C4-2B (cell line): ENCODE results near the gene ATG7.

Experiments
- H3K27ac ChIP-seq: fragments of 450-650 bp; 2 replicates; pipeline ENCODE4 v1.5.1; 2017
- ZFX ChIP-seq: fragments of 450-650 bp; IDR thresholded peaks from 2 replicates; pipeline ENCODE4 v1.6.1; 2017
- TF ChIP-seq, protein P1 (sequence below): fragments of 450-650 bp; conservative IDR thresholded peaks from 2 replicates; pipeline ENCODE4 v1.5.1; 2017; ENCODE audit warnings: mild to moderate bottlenecking

Gene ATG7

DNA sequence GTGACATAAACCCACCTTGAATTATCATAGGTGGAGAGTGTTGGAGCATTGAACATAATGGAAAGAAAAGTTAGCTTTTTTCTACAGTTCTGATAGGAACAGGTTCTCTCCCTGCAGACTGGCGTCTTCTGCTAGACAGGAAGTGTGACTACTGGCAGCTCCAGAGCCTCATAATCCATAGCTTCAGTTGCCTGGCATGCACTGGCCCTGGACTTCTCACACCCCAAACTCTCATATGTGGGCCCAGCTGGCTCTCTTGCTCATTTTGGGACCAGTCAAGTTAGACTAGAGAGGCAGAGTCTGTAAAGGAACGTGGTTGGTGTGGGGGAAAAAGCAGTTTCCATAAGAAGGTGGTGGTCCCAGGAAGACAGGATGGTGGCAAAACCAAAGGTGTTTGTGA lies 191.4 kb downstream of the ATG7 start:
- no peak overlapping the region for H3K27ac ChIP-seq
- no peak for TF ChIP-seq ZFX
- TF ChIP-seq, protein P1, sequence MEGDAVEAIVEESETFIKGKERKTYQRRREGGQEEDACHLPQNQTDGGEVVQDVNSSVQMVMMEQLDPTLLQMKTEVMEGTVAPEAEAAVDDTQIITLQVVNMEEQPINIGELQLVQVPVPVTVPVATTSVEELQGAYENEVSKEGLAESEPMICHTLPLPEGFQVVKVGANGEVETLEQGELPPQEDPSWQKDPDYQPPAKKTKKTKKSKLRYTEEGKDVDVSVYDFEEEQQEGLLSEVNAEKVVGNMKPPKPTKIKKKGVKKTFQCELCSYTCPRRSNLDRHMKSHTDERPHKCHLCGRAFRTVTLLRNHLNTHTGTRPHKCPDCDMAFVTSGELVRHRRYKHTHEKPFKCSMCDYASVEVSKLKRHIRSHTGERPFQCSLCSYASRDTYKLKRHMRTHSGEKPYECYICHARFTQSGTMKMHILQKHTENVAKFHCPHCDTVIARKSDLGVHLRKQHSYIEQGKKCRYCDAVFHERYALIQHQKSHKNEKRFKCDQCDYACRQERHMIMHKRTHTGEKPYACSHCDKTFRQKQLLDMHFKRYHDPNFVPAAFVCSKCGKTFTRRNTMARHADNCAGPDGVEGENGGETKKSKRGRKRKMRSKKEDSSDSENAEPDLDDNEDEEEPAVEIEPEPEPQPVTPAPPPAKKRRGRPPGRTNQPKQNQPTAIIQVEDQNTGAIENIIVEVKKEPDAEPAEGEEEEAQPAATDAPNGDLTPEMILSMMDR, result no peak

DNA sequence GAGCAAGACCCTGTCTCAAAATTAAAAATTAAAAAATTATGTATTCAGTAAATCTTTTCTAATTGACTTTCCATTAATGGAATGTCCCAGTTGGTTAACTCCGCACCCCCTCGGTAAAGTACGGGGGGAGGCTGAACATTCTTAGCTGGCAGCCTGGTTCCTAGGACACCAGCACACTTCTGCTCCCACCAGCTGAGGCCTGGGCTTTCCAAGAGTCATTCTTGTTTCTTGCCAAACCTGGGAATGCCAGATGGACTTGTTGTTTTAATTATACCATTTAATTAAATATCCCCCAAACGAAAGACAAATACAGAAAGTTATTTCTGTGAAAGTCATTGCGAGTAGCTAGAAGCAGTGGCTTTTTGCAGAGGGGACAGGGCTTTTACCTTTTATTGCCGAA lies 192.2 kb downstream of the ATG7 start:
- no peak for TF ChIP-seq ZFX
- TF ChIP-seq, protein P1, result no peak
- H3K27ac ChIP-seq, result no peak overlapping the region

DNA sequence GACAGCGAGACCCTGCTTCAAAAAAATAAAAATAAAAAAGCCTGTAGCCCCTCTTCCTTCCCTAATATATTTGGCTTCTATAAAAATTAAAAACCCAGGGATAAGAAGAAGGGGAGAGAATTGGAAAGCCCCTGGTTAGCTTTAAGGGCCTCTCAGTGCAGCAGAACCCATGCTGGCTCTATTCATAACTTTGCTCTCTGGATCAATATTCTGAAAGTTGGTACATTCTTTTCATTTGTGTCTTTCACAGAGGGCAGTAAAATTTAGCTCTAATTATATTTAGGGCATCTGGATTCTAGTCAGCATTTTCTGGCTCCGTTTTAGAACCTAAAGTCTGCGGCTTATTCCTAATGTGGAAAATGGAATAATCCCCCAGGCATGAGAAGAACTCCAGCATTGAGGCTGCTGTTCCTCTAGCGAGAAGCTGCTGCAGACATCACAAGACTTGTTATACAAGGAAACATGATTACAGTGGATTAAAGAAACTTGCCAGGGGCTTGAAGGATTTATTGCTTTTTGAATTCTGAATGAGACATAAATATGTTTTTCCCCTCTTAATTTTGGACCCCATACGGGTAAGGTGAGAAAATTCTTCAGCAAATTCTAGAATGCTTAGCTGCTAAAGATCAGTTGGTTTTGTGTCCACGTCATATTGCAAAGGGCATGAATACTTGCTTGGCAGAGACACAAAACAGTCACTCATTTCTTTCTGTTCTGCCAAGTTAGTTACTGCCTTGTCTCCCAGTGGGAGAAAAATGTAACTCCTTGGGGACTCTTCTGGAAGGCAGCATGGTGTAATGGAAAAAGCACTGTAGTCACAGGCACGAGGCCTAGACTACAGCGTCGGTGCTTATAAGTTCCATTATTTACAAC lies 193.8 kb downstream of the ATG7 start:
- TF ChIP-seq, protein P1, result no peak
- TF ChIP-seq ZFX, result no peak
- no peak overlapping the region for H3K27ac ChIP-seq

DNA sequence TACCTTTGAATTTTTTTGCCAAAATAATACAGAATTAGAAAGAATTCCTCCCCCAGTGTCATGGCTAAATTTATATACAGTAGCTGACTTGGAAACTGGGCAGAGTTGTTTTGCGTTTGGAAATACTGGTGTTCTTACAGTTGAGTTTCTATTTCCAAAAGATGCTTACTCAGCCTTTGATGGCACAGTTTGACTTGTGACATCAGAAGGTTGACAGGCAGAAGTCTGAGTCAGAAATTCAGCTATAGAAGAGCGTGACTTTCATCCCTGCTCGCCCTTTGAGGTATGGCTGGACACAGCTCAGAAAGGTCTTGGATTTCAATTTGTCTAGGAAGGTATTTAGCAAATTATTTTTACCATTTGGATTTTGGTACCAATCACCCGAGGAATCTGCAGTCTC lies 195.7 kb downstream of the ATG7 start:
- TF ChIP-seq, protein P1, result no peak
- no peak for TF ChIP-seq ZFX
- no peak overlapping the region for H3K27ac ChIP-seq

DNA sequence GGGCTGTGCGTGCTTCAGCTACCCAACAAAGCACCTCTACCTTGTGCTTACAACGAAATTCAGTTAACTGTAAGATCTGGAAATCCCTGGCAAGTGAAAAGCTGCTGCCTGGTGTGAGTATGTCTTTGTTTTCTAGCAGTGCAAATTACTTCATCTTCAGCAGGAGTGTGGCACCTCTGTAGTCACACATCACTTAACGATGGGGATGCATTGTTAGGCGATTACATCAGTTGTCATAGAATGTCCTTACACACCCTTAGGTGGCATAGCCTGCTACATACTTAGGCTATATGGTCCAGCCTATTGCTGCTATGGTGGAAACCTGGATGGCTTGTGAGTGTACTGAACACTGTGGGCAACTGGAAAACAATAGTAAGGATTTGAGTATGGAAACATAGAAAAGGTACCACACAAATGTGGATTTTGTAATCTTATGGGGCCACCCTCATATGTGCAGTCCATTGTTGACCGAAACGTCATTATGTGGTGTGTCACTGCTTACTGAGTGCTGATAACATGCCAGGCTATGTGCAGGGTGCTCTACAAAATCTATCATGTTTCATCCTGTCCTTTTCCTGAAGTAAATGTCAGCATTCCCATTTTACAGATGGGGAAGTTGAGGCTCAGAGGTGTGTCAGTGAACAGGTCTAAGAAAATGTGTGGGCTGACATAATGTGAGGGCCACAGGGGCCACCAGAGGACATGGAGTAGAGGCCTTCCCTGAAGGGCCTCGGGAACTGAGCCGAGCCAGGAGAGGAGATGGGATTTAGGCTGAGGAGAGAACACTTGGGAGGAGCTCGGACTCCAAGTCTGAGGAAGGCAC lies 198.0 kb downstream of the ATG7 start:
- H3K27ac ChIP-seq, result no peak overlapping the region
- TF ChIP-seq ZFX, result no peak

DNA sequence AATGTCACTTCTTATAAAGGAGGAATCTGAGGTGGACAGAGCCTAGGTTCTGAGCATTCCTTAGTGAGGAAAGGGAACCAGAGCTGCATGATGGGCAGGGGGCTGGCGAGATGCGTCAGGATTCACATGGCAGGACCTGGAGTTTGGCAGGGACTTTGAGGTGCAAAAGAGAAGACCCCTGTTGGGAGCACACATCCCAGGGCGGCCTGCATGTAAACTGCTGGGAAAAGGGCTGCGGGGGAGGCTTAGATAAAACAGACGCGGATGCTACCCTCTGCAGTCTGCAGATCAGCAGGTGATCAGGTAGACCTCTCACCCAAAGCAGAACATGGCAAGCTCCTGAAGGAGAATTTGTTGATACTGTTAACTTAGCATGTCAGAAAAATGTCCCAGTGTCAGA lies 203.1 kb downstream of the ATG7 start:
- no peak overlapping the region for H3K27ac ChIP-seq
- TF ChIP-seq, protein P1, result no peak
- TF ChIP-seq ZFX, result no peak

DNA sequence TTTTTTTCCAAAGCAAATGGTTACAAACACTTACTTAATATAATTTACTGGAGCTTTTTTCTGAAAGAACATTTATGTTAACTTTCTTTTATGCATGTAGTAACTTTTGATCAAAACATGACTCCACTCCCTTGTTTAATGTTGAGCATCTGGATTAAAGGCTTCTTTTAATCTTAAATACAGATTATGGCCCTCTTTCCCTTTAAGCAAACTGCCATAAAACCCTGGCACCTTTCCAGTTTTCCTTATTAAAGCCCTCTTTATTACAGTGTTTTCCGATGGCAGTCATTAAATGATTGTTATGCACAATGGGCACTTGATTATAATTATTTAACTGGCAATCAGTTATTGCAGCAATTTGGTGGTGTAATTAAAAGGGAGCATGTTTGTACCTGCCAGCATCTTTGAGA lies 204.5 kb downstream of the ATG7 start:
- no peak overlapping the region for H3K27ac ChIP-seq
- no peak for TF ChIP-seq ZFX
- TF ChIP-seq, protein P1, result no peak
